ENCODE measurements around the gene GNAQ. TPM values are rescaled to one million over a fixed set of nuclear protein-coding genes. Genes with fewer than 3 reads are reported as not detected.
A peak's percentile ranks its signal among the peaks of the same experiment; 100 is the strongest.
"Not testable (repeated sequence)": the region's sequence is repeated elsewhere in the genome, so short reads cannot be mapped to it uniquely, and the experiment has no call there.

Gene GNAQ
- total and polyA plus RNA-seq, 4 donors, result 21.9 to 84.2 (median 53.1) TPM

DNA sequence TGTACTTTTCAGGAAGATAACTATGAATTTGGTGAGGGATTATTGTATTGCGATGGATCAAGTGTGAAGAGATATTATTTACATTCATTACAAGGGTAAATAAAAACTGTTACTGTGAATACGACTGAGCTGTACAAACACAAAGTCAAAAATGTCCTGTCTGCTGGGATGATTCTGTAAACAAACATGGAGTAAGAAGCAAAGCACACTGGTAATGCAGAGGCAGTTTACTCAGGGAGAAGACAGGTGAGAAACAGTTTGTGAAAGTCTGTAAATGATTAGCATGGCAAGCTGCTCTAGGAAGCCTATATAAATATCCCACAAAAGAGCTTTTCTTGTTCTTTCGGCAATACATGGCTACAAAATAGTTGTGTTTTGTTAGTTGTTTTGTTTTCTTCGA lies 268.0 kb downstream of the GNAQ start:
- DNase-seq, result no peak
- H3K27me3 ChIP-seq (ENCODE audit: control insufficient read depth in 1 of 2, insufficient read depth in 2 of 2, low read length in 1 of 2), result no peaks in the 10 kb centered on the region
- ATAC-seq (ENCODE audit: low FRiP score), result no peak
- no peaks in the 10 kb centered on the region for H3K4me1 ChIP-seq (ENCODE audit: control insufficient read depth in 1 of 2, insufficient read depth in 2 of 2, low read length in 2 of 2)
- H3K36me3 ChIP-seq (ENCODE audit: control insufficient read depth in 1 of 2, insufficient read depth in 2 of 2, low read length in 1 of 2), result no peaks in the 10 kb centered on the region
- intact Hi-C loops (cut with DNase I), result no loop called here
- whole genome bisulfite sequencing, 2 donors, result 90 to 94% methylated on average over 4 of the region's 4 CpGs
- no peaks in the 10 kb centered on the region for H3K9me3 ChIP-seq (ENCODE audit: control insufficient read depth, low read length)
- H3K4me3 ChIP-seq (ENCODE audit: low read length in 2 of 2), result no peak overlapping the region
- no peak overlapping the region for H3K27ac ChIP-seq (ENCODE audit: low read depth in 1 of 2, low read length in 2 of 2)

DNA sequence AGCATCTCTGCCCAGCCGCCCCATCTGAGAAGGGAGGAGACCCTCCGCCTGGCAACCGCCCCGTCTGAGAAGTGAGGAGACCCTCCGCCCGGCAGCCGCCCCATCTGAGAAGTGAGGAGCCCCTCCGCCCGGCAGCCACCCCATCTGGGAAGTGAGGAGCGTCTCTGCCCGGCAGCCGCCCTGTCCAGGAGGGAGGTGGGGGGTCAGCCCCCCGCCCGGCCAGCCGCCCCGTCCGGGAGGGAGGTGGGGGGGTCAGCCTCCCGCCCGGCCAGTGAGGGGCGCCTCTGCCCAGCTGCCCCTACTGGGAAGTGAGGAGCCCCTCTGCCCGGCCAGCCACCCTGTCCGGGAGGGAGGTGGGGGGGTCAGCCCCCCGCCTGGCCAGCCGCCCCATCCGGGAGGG lies 270.7 kb downstream of the GNAQ start:
- H3K4me1 ChIP-seq (ENCODE audit: control insufficient read depth in 1 of 2, insufficient read depth in 2 of 2, low read length in 2 of 2); H3K27ac ChIP-seq (ENCODE audit: low read depth in 1 of 2, low read length in 2 of 2); ATAC-seq (ENCODE audit: low FRiP score); intact Hi-C loops (cut with DNase I); H3K27me3 ChIP-seq (ENCODE audit: control insufficient read depth in 1 of 2, insufficient read depth in 2 of 2, low read length in 1 of 2); H3K4me3 ChIP-seq (ENCODE audit: low read length in 2 of 2); H3K36me3 ChIP-seq (ENCODE audit: control insufficient read depth in 1 of 2, insufficient read depth in 2 of 2, low read length in 1 of 2); H3K9me3 ChIP-seq (ENCODE audit: control insufficient read depth, low read length); DNase-seq: not testable (repeated sequence)
- WGBS, 2 donors, result 96 to 97% methylated on average over 16 to 20 of the region's 25 CpGs

DNA sequence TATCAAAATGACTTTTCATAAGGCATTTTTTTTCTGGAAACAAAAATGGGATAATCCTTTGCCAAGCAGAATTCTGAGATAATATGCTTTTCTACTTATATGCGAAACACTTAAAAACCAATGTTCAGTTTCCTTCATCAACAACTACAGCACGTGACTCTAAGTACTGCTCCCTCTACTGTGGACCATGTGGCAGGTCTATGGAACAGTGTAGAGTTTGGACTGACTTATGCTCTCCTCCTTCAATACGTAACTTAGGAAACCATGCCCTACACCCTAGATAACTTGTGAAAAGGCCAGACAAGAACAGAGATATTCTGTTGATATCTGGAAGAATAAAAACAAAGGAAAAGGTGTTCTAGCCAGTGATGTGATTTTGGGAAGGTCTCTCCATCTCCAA lies 272.2 kb downstream of the GNAQ start:
- intact Hi-C loops (cut with DNase I), result loop anchor here in 1 of 2 donors (10.0 kb wide), 1 partner anchor 95 kb away; no protein-coding TSS in a partner anchor
- Histone ChIP-seq H3K27me3 (ENCODE audit: control insufficient read depth in 1 of 2, insufficient read depth in 2 of 2, low read length in 1 of 2) (no peaks in the 10 kb centered on the region), H3K9me3 (ENCODE audit: control insufficient read depth, low read length) (no peaks in the 10 kb centered on the region), H3K4me3 (ENCODE audit: low read length in 2 of 2) (no peak overlapping the region), H3K36me3 (ENCODE audit: control insufficient read depth in 1 of 2, insufficient read depth in 2 of 2, low read length in 1 of 2) (no peaks in the 10 kb centered on the region), H3K27ac (ENCODE audit: low read depth in 1 of 2, low read length in 2 of 2) (no peak overlapping the region), H3K4me1 (ENCODE audit: control insufficient read depth in 1 of 2, insufficient read depth in 2 of 2, low read length in 2 of 2) (no peaks in the 10 kb centered on the region)
- 58 to 64% methylated on average over 3 of the region's 3 CpGs for WGBS, 2 donors
- DNase-seq (no peak), ATAC-seq (ENCODE audit: low FRiP score) (no peak)

DNA sequence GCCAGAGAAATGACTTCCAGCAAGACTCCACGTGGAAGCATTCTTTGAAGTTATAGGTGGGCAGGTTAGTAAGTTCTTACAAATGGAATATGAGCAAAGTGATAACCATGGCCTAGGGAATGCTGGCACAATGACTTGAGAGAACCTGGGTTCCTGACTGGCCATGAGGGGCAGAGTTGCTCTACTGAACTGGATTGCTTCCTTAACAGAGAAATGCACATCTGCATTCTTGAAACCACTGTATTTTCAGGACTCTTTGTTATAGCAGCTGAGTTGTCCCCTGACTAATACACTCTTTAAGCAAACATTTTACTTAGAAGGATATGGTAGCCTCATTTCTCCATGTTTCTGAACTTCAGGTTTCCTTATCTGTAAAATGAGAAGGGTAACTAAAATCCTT lies 275.2 kb downstream of the GNAQ start:
- Histone ChIP-seq H3K27me3 (ENCODE audit: control insufficient read depth in 1 of 2, insufficient read depth in 2 of 2, low read length in 1 of 2) (no peaks in the 10 kb centered on the region), H3K9me3 (ENCODE audit: control insufficient read depth, low read length) (no peaks in the 10 kb centered on the region), H3K4me3 (ENCODE audit: low read length in 2 of 2) (no peak overlapping the region), H3K27ac (ENCODE audit: low read depth in 1 of 2, low read length in 2 of 2) (no peak overlapping the region), H3K4me1 (ENCODE audit: control insufficient read depth in 1 of 2, insufficient read depth in 2 of 2, low read length in 2 of 2) (no peaks in the 10 kb centered on the region), H3K36me3 (ENCODE audit: control insufficient read depth in 1 of 2, insufficient read depth in 2 of 2, low read length in 1 of 2) (peaks cover 0 to 2% of the 10 kb centered on the region in 2 donors)
- intact Hi-C loops (cut with DNase I), result loop anchor here in 1 of 2 donors (10.0 kb wide), 1 partner anchor 92 kb away; no protein-coding TSS in a partner anchor
- DNase-seq, result no peak
- no peak for ATAC-seq (ENCODE audit: low FRiP score)
- 0 to 85% methylated on average over 1 of the region's 1 CpG for WGBS, 2 donors

DNA sequence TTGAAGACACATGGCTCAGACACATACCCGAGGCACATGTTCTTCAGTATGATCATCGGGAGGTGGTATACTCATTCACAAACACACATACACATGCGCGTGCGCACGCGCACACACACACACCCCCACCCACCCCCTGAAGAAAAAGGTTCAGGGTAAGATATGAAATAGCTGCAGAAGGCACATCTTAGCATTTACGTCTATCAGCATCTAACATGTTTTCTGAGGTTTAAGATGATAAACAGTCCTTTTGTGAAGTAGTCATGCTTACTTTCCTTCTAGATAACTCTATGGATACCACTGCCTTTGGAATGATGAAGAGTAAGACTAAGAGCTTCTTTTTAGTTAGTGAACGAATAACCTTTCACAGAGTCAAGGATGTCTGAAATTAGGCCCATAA lies 278.4 kb downstream of the GNAQ start:
- H3K4me1 ChIP-seq (ENCODE audit: control insufficient read depth in 1 of 2, insufficient read depth in 2 of 2, low read length in 2 of 2), result no peaks in the 10 kb centered on the region
- intact Hi-C loops (cut with DNase I), result loop anchor here (5.0 to 10.0 kb wide), 3 partner anchors 88 to 296 kb away; partner anchors contain the start of gene GNAQ (in 1 of the 2)
- H3K9me3 ChIP-seq (ENCODE audit: control insufficient read depth, low read length), result no peaks in the 10 kb centered on the region
- H3K27me3 ChIP-seq (ENCODE audit: control insufficient read depth in 1 of 2, insufficient read depth in 2 of 2, low read length in 1 of 2), result no peaks in the 10 kb centered on the region
- DNase-seq (no peak), ATAC-seq (ENCODE audit: low FRiP score) (no peak)
- 85 to 91% methylated on average over 9 of the region's 9 CpGs for WGBS, 2 donors
- H3K36me3 ChIP-seq (ENCODE audit: control insufficient read depth in 1 of 2, insufficient read depth in 2 of 2, low read length in 1 of 2), result peaks cover 0 to 2% of the 10 kb centered on the region in 2 donors
- H3K27ac ChIP-seq (ENCODE audit: low read depth in 1 of 2, low read length in 2 of 2), result no peak overlapping the region
- no peak overlapping the region for H3K4me3 ChIP-seq (ENCODE audit: low read length in 2 of 2)

DNA sequence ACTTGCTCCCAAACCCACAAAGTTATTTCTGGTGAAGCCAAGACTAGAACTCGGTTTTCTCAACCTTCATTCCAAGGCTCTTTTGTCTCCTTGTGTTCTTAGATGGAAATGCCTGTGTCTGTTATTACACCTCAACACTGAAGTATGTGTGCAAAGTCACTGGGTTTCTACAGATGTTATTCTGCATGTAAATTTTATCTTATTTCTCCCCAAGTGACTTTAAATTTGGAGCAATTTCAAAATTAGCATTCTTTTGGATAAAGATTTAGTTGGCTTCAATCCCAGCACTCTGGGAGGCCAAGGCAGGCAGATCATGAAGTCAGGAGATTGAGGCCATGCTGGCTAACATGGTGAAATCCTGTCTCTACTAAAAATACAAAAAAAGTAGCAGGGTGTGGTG lies 279.1 kb downstream of the GNAQ start:
- Histone ChIP-seq H3K4me1 (ENCODE audit: control insufficient read depth in 1 of 2, insufficient read depth in 2 of 2, low read length in 2 of 2) (no peaks in the 10 kb centered on the region), H3K9me3 (ENCODE audit: control insufficient read depth, low read length) (no peaks in the 10 kb centered on the region), H3K36me3 (ENCODE audit: control insufficient read depth in 1 of 2, insufficient read depth in 2 of 2, low read length in 1 of 2) (peaks cover 0 to 2% of the 10 kb centered on the region in 2 donors), H3K27ac (ENCODE audit: low read depth in 1 of 2, low read length in 2 of 2) (peak overlapping the region in 1 of 2 donors; percentile 67), H3K4me3 (ENCODE audit: low read length in 2 of 2) (no peak overlapping the region), H3K27me3 (ENCODE audit: control insufficient read depth in 1 of 2, insufficient read depth in 2 of 2, low read length in 1 of 2) (no peaks in the 10 kb centered on the region)
- DNase-seq, result no peak
- intact Hi-C loops (cut with DNase I), result loop anchor here (5.0 to 10.0 kb wide), 3 partner anchors 88 to 295 kb away; partner anchors contain the start of gene GNAQ (in 1 of the 2)
- no peak for ATAC-seq (ENCODE audit: low FRiP score)
- 0 to 3% methylated on average over 1 of the region's 1 CpG for WGBS, 2 donors

DNA sequence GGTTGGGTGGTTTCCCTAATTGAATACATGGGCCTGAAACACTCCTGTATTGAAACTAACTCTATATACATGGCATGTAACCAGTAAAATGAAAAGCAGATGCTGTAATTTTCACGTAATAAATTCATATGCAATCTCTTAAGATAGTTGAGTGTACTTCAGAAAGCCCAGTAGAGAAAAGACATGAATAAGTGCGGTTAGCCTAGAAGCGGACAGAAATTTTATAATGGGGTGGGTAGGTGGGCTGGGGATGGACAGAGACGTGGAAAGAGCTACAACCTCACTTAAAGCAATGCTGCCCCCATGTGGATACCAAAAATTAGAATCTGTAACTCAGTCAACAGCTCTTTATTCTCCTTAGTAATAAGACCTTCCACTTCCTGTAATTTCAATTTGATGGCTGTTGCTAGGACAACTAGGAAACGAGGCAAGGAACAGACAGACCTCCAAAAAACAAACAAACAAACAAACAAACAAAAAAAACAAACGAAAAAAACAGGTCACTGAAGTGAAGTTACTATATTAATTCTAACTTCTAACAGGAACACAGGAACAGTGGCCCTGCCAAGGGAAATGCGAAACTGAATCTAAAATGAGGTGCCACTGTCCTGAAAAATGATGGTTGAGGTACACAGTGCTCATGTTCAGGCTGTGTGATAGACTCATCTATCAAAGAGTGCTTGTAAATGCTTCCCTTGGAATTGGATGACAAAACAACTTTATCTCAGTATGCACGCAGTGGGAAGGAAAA lies 280.1 kb downstream of the GNAQ start:
- Histone ChIP-seq H3K27me3 (ENCODE audit: control insufficient read depth in 1 of 2, insufficient read depth in 2 of 2, low read length in 1 of 2) (no peaks in the 10 kb centered on the region), H3K27ac (ENCODE audit: low read depth in 1 of 2, low read length in 2 of 2) (peak overlapping the region in 1 of 2 donors; percentile 43), H3K4me1 (ENCODE audit: control insufficient read depth in 1 of 2, insufficient read depth in 2 of 2, low read length in 2 of 2) (no peaks in the 10 kb centered on the region), H3K4me3 (ENCODE audit: low read length in 2 of 2) (no peak overlapping the region), H3K9me3 (ENCODE audit: control insufficient read depth, low read length) (no peaks in the 10 kb centered on the region), H3K36me3 (ENCODE audit: control insufficient read depth in 1 of 2, insufficient read depth in 2 of 2, low read length in 1 of 2) (peaks cover 0 to 2% of the 10 kb centered on the region in 2 donors)
- ATAC-seq (ENCODE audit: low FRiP score) (peak; percentile 81), DNase-seq (no peak)
- intact Hi-C loops (cut with DNase I), result loop anchor here (5.0 to 10.0 kb wide), 3 partner anchors 87 to 294 kb away; partner anchors contain the start of gene GNAQ (in 1 of the 2)
- 28 to 31% methylated on average over 8 of the region's 8 CpGs for WGBS, 2 donors

DNA sequence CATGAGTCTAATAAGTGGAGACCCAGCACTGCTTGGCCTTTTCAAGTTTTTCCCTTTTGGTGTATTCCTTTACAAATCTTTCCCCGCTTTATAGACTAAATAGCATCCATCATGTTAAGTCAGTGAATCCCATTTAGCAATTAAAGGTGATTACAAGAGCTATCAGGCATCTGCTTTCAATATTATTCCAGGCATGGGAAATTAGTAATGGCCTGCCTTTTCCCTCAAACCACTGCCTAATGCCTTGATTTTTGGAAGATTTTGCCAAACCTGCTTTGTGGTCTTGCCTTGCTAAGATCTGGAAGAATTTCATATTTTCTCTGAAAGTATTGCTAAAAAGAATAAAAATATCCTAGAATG lies 280.6 kb downstream of the GNAQ start:
- H3K4me1 ChIP-seq (ENCODE audit: control insufficient read depth in 1 of 2, insufficient read depth in 2 of 2, low read length in 2 of 2), result no peaks in the 10 kb centered on the region
- intact Hi-C loops (cut with DNase I), result loop anchor here (5.0 to 10.0 kb wide), 3 partner anchors 86 to 294 kb away; partner anchors contain the start of gene GNAQ (in 1 of the 2)

DNA sequence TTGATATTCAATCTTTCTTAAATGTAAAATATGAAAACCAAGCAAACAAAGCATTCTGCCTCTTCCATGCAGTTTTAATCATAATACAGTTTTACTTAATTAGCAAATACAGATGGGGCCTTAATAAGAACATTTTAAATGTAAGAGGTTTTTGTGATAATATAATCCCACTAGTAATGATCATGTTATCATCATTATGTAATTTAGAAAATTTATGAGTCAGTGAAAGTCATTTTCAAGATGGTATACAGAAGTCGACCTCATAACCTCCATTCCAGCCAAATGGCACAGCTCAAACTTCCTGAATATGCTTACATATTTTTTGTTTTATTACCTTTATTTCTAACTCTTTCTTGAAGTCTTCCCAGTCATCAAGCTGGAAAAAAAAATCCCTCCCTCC lies 281.3 kb downstream of the GNAQ start:
- peaks cover 0 to 2% of the 10 kb centered on the region in 2 donors for H3K36me3 ChIP-seq (ENCODE audit: control insufficient read depth in 1 of 2, insufficient read depth in 2 of 2, low read length in 1 of 2)
- no peaks in the 10 kb centered on the region for H3K4me1 ChIP-seq (ENCODE audit: control insufficient read depth in 1 of 2, insufficient read depth in 2 of 2, low read length in 2 of 2)
- no peaks in the 10 kb centered on the region for H3K9me3 ChIP-seq (ENCODE audit: control insufficient read depth, low read length)
- no peak for DNase-seq
- no peak overlapping the region for H3K27ac ChIP-seq (ENCODE audit: low read depth in 1 of 2, low read length in 2 of 2)
- no peak for ATAC-seq (ENCODE audit: low FRiP score)
- no peaks in the 10 kb centered on the region for H3K27me3 ChIP-seq (ENCODE audit: control insufficient read depth in 1 of 2, insufficient read depth in 2 of 2, low read length in 1 of 2)
- WGBS, 2 donors, result 38 to 41% methylated on average over 1 of the region's 1 CpG
- intact Hi-C loops (cut with DNase I), result loop anchor here (5.0 to 10.0 kb wide), 3 partner anchors 85 to 293 kb away; partner anchors contain the start of gene GNAQ (in 1 of the 2)
- no peak overlapping the region for H3K4me3 ChIP-seq (ENCODE audit: low read length in 2 of 2)

More for the DNA sequence above, 280.6 kb downstream of the GNAQ start:
- no peak for ATAC-seq (ENCODE audit: low FRiP score)
- no peaks in the 10 kb centered on the region for H3K9me3 ChIP-seq (ENCODE audit: control insufficient read depth, low read length)
- WGBS, 2 donors, result 98 to 99% methylated on average over 1 of the region's 1 CpG
- H3K36me3 ChIP-seq (ENCODE audit: control insufficient read depth in 1 of 2, insufficient read depth in 2 of 2, low read length in 1 of 2), result peaks cover 0 to 2% of the 10 kb centered on the region in 2 donors
- H3K27ac ChIP-seq (ENCODE audit: low read depth in 1 of 2, low read length in 2 of 2), result no peak overlapping the region
- no peak overlapping the region for H3K4me3 ChIP-seq (ENCODE audit: low read length in 2 of 2)
- DNase-seq, result no peak
- H3K27me3 ChIP-seq (ENCODE audit: control insufficient read depth in 1 of 2, insufficient read depth in 2 of 2, low read length in 1 of 2), result no peaks in the 10 kb centered on the region
